Colonic mucosa (tissue), 4 donors: Measurements from ENCODE around the gene PCLO. TPM values are rescaled to one million over a fixed set of nuclear protein-coding genes. Genes with fewer than 3 reads are reported as not detected.
"Not testable (repeated sequence)": the region's sequence is repeated elsewhere in the genome, so short reads cannot be mapped to it uniquely, and the experiment has no call there.

ENCODE experiments used
- DNase-seq: peaks from one replicate; pipeline ENCODE4 v3.0.0-alpha.2; 2020
- H3K27ac ChIP-seq: fragments of 200-600 bp; one replicate; pipeline ENCODE4 v1.8.0; 2021
- H3K27me3 ChIP-seq: fragments of 200-600 bp; one replicate; pipeline ENCODE4 v1.8.0; 2021
- H3K36me3 ChIP-seq: fragments of 200-600 bp; one replicate; pipeline ENCODE4 v1.8.0; 2021
- H3K4me1 ChIP-seq: fragments of 200-600 bp; one replicate; pipeline ENCODE4 v1.8.0; 2021; ENCODE audit warnings: mild to moderate bottlenecking
- H3K4me3 ChIP-seq: fragments of 200-600 bp; one replicate; pipeline ENCODE4 v1.8.0; 2021
- H3K9ac ChIP-seq, 2 donors: one replicate each; pipeline ENCODE4 v1.7.0; 2013; ENCODE audit warnings: control low read depth in 2 of 2, low read depth in 2 of 2, low read length in 2 of 2
- H3K9me3 ChIP-seq: fragments of 200-600 bp; one replicate; pipeline ENCODE4 v1.8.0; 2021
- CTCF ChIP-seq: fragments of 200-600 bp; IDR thresholded peaks from one replicate; pipeline ENCODE4 v1.8.0; 2022; ENCODE audit warnings: antibody characterized with exemption, mild to moderate bottlenecking
- intact Hi-C: fragments of 100-400 bp; cut with DNase I; formaldehyde crosslinking; loops from one replicate; pipeline ENCODE4 v1.14.1; 2022
- total RNA-seq, 2 donors: library from RNA; stranded (reverse); fragmentation: NEBNext Ultra II Directional in 1 of 2; extraction: Animal tissue kit (Norgen Biotek cat#: 25700) in 1 of 2; gene quantifications; one replicate each; pipeline ENCODE4 v1.2.1, GENCODE V29; 2021
- donor health status: healthy.
- donor health status: DM: no; HTN: no; CAD: no.
- donor health status: DM: no; HTN: no; CAD: no.

Gene PCLO
- total RNA-seq, 2 donors from 2014 or later, result 6.9 to 8.8 TPM

- no peaks in the 10 kb centered on the region for H3K4me1 ChIP-seq
- no peak for TF ChIP-seq CTCF
- intact Hi-C loops, result no loop called here
- H3K4me3 ChIP-seq, result no peak overlapping the region
- H3K9me3 ChIP-seq, result no peaks in the 10 kb centered on the region
- H3K27me3 ChIP-seq, result no peaks in the 10 kb centered on the region
- H3K36me3 ChIP-seq, result no peaks in the 10 kb centered on the region
- no peak overlapping the region for H3K9ac ChIP-seq
- DNase-seq, result no peak
- no peak overlapping the region for H3K27ac ChIP-seq
Observed at GRCh38 chr7:83105948-83106347, 56.7 kb downstream of the PCLO start.

GRCh38 chr7:83105063-83105462 lies 57.6 kb downstream of the PCLO start:
- no peak overlapping the region for H3K9ac ChIP-seq
- no peak for DNase-seq
- H3K9me3 ChIP-seq, result no peaks in the 10 kb centered on the region
- TF ChIP-seq CTCF, result no peak
- no peak overlapping the region for H3K4me3 ChIP-seq
- H3K36me3 ChIP-seq, result no peaks in the 10 kb centered on the region
- no peak overlapping the region for H3K27ac ChIP-seq
- H3K4me1 ChIP-seq, result no peaks in the 10 kb centered on the region
- intact Hi-C loops, result no loop called here
- no peaks in the 10 kb centered on the region for H3K27me3 ChIP-seq

- H3K36me3 ChIP-seq, result no peaks in the 10 kb centered on the region
- intact Hi-C loops, result no loop called here
- DNase-seq, result no peak
- H3K9ac ChIP-seq, result no peak overlapping the region
- no peak for TF ChIP-seq CTCF
- H3K27ac ChIP-seq, result no peak overlapping the region
- H3K9me3 ChIP-seq, result no peaks in the 10 kb centered on the region
- no peaks in the 10 kb centered on the region for H3K27me3 ChIP-seq
- H3K4me1 ChIP-seq, result no peaks in the 10 kb centered on the region
- H3K4me3 ChIP-seq, result no peak overlapping the region
Observed at GRCh38 chr7:83101530-83101929, 61.2 kb downstream of the PCLO start.

GRCh38 chr7:83096065-83096580 lies 66.6 kb downstream of the PCLO start:
- Histone ChIP-seq H3K9ac (no peak overlapping the region), H3K36me3 (no peaks in the 10 kb centered on the region), H3K4me1 (no peaks in the 10 kb centered on the region), H3K27me3 (no peaks in the 10 kb centered on the region), H3K27ac (no peak overlapping the region), H3K9me3 (no peaks in the 10 kb centered on the region), H3K4me3 (no peak overlapping the region)
- no peak for TF ChIP-seq CTCF
- no peak for DNase-seq
- intact Hi-C loops, result no loop called here

GRCh38 chr7:83085299-83085698 lies 77.4 kb downstream of the PCLO start:
- DNase-seq, result no peak
- no peak for TF ChIP-seq CTCF
- Histone ChIP-seq H3K36me3 (no peaks in the 10 kb centered on the region), H3K9ac (no peak overlapping the region), H3K4me1 (no peaks in the 10 kb centered on the region), H3K27ac (no peak overlapping the region), H3K4me3 (no peak overlapping the region), H3K9me3 (no peaks in the 10 kb centered on the region), H3K27me3 (no peaks in the 10 kb centered on the region)
- intact Hi-C loops, result no loop called here

GRCh38 chr7:83079879-83080278 lies 82.8 kb downstream of the PCLO start:
- H3K27me3 ChIP-seq, intact Hi-C loops, H3K9me3 ChIP-seq, H3K9ac ChIP-seq, H3K27ac ChIP-seq, DNase-seq, H3K36me3 ChIP-seq, H3K4me1 ChIP-seq, H3K4me3 ChIP-seq: not testable (repeated sequence)
